Stomach (tissue), 9 donors: Measurements from ENCODE around the gene CCDC97. TPM values are rescaled to one million over a fixed set of nuclear protein-coding genes. Genes with fewer than 3 reads are reported as not detected.

Experiments used
- DNase-seq, 2 donors: peaks; one replicate each; pipeline versions ENCODE4 v3.0.0 to v3.0.0-alpha.2; 2013 to 2019
- H3K27ac ChIP-seq, 5 donors: fragments of 200-600 bp in 4 of 5; sonication (generic) in 4 of 5; one replicate each; pipeline ENCODE4 v1.5.1; 2013 to 2019; ENCODE audit warnings: mild to moderate bottlenecking in 1 of 5, moderate library complexity in 1 of 5
- H3K27me3 ChIP-seq, 3 donors: fragments of 200-600 bp; sonication (generic); one replicate each; pipeline ENCODE4 v1.5.1; 2017 to 2019; ENCODE audit warnings: mixed run types in 1 of 3
- H3K36me3 ChIP-seq, 4 donors: fragments of 200-600 bp; sonication (generic); 1 replicate in 3 of 4; 2 replicates in 1 of 4; pipeline ENCODE4 v1.5.1; 2016 to 2019
- H3K4me1 ChIP-seq, 4 donors: fragments of 200-600 bp; sonication (generic); one replicate each; pipeline ENCODE4 v1.5.1; 2016 to 2019
- H3K4me3 ChIP-seq, 4 donors: fragments of 200-600 bp; sonication (generic) in 3 of 4; one replicate each; pipeline ENCODE4 v1.5.1; 2016 to 2019; ENCODE audit warnings: mild to moderate bottlenecking in 1 of 4
- H3K9me3 ChIP-seq, 4 donors: fragments of 200-600 bp; sonication (generic); one replicate each; pipeline ENCODE4 v1.5.1; 2016 to 2019
- CTCF ChIP-seq, 7 experiments: fragments of 450-650 bp in 4 of 7; fragments of 200-600 bp in 3 of 7; sonication (generic) in 3 of 7; IDR thresholded peaks; one replicate each; pipeline ENCODE4 v1.5.1; 2016 to 2019; ENCODE audit warnings: antibody characterized with exemption in 7 of 7, control low read depth in 2 of 7, mild to moderate bottlenecking in 1 of 7
- EP300 ChIP-seq: sonication (generic); formaldehyde crosslinking; IDR thresholded peaks from one replicate; pipeline ENCODE4 v1.6.1; 2017; ENCODE audit warnings: antibody characterized with exemption
- POLR2A ChIP-seq, 4 donors: fragments of 450-650 bp; IDR thresholded peaks; one replicate each; pipeline ENCODE4 v1.6.1; 2016; ENCODE audit warnings: antibody characterized with exemption in 4 of 4, control low read depth in 2 of 4, mild to moderate bottlenecking in 1 of 4, moderate library complexity in 1 of 4
- POLR2AphosphoS5 ChIP-seq, 3 donors: sonication (generic); formaldehyde crosslinking; IDR thresholded peaks; one replicate each; pipeline ENCODE4 v1.6.1; 2016; ENCODE audit warnings: antibody characterized with exemption in 3 of 3
- WGBS, 5 donors: extraction: QIAGEN DNeasy Blood & Tissue Kit in 3 of 5; methylation state at CpG; one replicate each; pipeline versions ENCODE4 v1.1.5 to v1.1.7; 2013 to 2018; 5-methylcytosine and 5-hydroxymethylcytosine counted together
- intact Hi-C: fragments of 100-400 bp; cut with DNase I; formaldehyde crosslinking; loops from one replicate; pipeline ENCODE4 v1.15.1; 2023; ENCODE audit warnings: low total_unique reads
- polyA plus RNA-seq, 3 donors: library from polyadenylated mRNA; stranded (reverse); fragments of 200-250 nt; gene quantifications; one replicate each; pipeline ENCODE4 v1.2.3, GENCODE V29; 2013
- total RNA-seq, 5 donors: library from RNA; depleted of rRNA; stranded (reverse); fragments of >200 nt; gene quantifications; one replicate each; pipeline versions ENCODE4 v1.1.0 to v1.2.3, GENCODE V29; 2014 to 2016
- donor health status: healthy with polysubstance abuse.
- donor health status: Bipolar disorder and iron deficiency.
- donor health status: healthy.

The CCDC97 gene
- total and polyA plus RNA-seq, 8 donors = 2.2 to 62.6 (median 13.3) TPM

- Histone ChIP-seq H3K36me3 (peaks cover 24 to 51% (median 45%) of the 10 kb centered on the region in 4 donors), H3K4me1 (peaks cover 64 to 72% (median 70%) of the 10 kb centered on the region in 4 donors), H3K27ac (peak overlapping the region; percentile 80 to 91 (median 87)), H3K27me3 (no peaks in the 10 kb centered on the region), H3K4me3 (peak overlapping the region in 1 of 4 donors; percentile 3), H3K9me3 (no peaks in the 10 kb centered on the region)
- no peak for TF ChIP-seq EP300
- TF ChIP-seq POLR2AphosphoS5 (IDR thresholded peaks at IDR 0.05) = no peak
- TF ChIP-seq POLR2A (IDR thresholded peaks at IDR 0.05) = no peak
- no peak for TF ChIP-seq CTCF (IDR thresholded peaks at IDR 0.05)
- no peak for DNase-seq
- WGBS, 5 donors = 40 to 59% (median 47%) methylated on average over 7 of the region's 7 CpGs
- intact Hi-C loops = no loop called here
Measured at GRCh38 chr19:41323023-41323422, 13.1 kb downstream of the CCDC97 start.

GRCh38 chr19:41323430-41324125 is 13.6 kb downstream of the CCDC97 start:
- H3K4me3 ChIP-seq = peak overlapping the region in 1 of 4 donors; percentile 3
- H3K27ac ChIP-seq = peak overlapping the region; percentile 80 to 91 (median 87)
- intact Hi-C loops = no loop called here
- TF ChIP-seq EP300 (no peak), POLR2AphosphoS5 (IDR thresholded peaks at IDR 0.05) (peak; percentile 37 to 65 (median 45))
- no peaks in the 10 kb centered on the region for H3K27me3 ChIP-seq
- H3K9me3 ChIP-seq = no peaks in the 10 kb centered on the region
- H3K36me3 ChIP-seq = peaks cover 19 to 48% (median 41%) of the 10 kb centered on the region in 4 donors
- 31 to 47% (median 40%) methylated on average over 7 to 16 of the region's 16 CpGs for WGBS, 5 donors
- DNase-seq = peak; percentile 60 to 76
- H3K4me1 ChIP-seq = peaks cover 70 to 78% (median 76%) of the 10 kb centered on the region in 4 donors

- H3K27me3 ChIP-seq = no peaks in the 10 kb centered on the region
- WGBS, 5 donors = 57 to 71% (median 65%) methylated on average over 7 of the region's 7 CpGs
- peaks cover 77 to 85% (median 82%) of the 10 kb centered on the region in 4 donors for H3K4me1 ChIP-seq
- no peak for TF ChIP-seq EP300
- no peak for TF ChIP-seq POLR2AphosphoS5 (IDR thresholded peaks at IDR 0.05)
- TF ChIP-seq POLR2A (IDR thresholded peaks at IDR 0.05) = no peak
- no peak for TF ChIP-seq CTCF (IDR thresholded peaks at IDR 0.05)
- H3K4me3 ChIP-seq = no peak overlapping the region
- no peak for DNase-seq
- no peaks in the 10 kb centered on the region for H3K9me3 ChIP-seq
- peaks cover 16 to 48% (median 37%) of the 10 kb centered on the region in 4 donors for H3K36me3 ChIP-seq
- peak overlapping the region; percentile 80 to 91 (median 87) for H3K27ac ChIP-seq
- intact Hi-C loops = no loop called here
Measured at GRCh38 chr19:41324231-41324702, 14.3 kb downstream of the CCDC97 start.

- DNase-seq = peak in 1 of 2 donors; percentile 78
- TF ChIP-seq POLR2A (IDR thresholded peaks at IDR 0.05) = no peak
- 10 to 13% (median 11%) methylated on average over 17 to 23 of the region's 23 CpGs for WGBS, 5 donors
- H3K36me3 ChIP-seq = peaks cover 12 to 45% (median 36%) of the 10 kb centered on the region in 4 donors
- H3K4me3 ChIP-seq = peak overlapping the region; percentile 29 to 42 (median 34)
- H3K4me1 ChIP-seq = peaks cover 77 to 91% (median 82%) of the 10 kb centered on the region in 4 donors
- no peaks in the 10 kb centered on the region for H3K9me3 ChIP-seq
- H3K27ac ChIP-seq = peak overlapping the region; percentile 71 to 91 (median 87)
- intact Hi-C loops = no loop called here
- no peaks in the 10 kb centered on the region for H3K27me3 ChIP-seq
Measured at GRCh38 chr19:41324921-41325639, 15.1 kb downstream of the CCDC97 start.

GRCh38 chr19:41325640-41325946 is 15.6 kb downstream of the CCDC97 start:
- intact Hi-C loops = no loop called here
- Histone ChIP-seq H3K36me3 (peaks cover 6 to 45% (median 36%) of the 10 kb centered on the region in 4 donors), H3K27me3 (no peaks in the 10 kb centered on the region), H3K9me3 (no peaks in the 10 kb centered on the region), H3K4me1 (peaks cover 77 to 96% (median 83%) of the 10 kb centered on the region in 4 donors), H3K27ac (peak overlapping the region; percentile 71 to 91 (median 87)), H3K4me3 (peak overlapping the region; percentile 29 to 42 (median 34))
- WGBS, 5 donors = 8 to 25% (median 13%) methylated on average over 7 to 10 of the region's 10 CpGs
- TF ChIP-seq CTCF (IDR thresholded peaks at IDR 0.05) (no peak), POLR2A (IDR thresholded peaks at IDR 0.05) (no peak), POLR2AphosphoS5 (IDR thresholded peaks at IDR 0.05) (no peak), EP300 (no peak)
- no peak for DNase-seq
